ENCODE measurements around the gene UROC1. TPM values are rescaled to one million over a fixed set of nuclear protein-coding genes. Genes with fewer than 3 reads are reported as not detected.

Gene UROC1
- total and polyA plus RNA-seq, 9 of the 15 experiments (the other 6 are each of a cell fraction or from before 2014, with no cell fraction given) = not detected

DNA sequence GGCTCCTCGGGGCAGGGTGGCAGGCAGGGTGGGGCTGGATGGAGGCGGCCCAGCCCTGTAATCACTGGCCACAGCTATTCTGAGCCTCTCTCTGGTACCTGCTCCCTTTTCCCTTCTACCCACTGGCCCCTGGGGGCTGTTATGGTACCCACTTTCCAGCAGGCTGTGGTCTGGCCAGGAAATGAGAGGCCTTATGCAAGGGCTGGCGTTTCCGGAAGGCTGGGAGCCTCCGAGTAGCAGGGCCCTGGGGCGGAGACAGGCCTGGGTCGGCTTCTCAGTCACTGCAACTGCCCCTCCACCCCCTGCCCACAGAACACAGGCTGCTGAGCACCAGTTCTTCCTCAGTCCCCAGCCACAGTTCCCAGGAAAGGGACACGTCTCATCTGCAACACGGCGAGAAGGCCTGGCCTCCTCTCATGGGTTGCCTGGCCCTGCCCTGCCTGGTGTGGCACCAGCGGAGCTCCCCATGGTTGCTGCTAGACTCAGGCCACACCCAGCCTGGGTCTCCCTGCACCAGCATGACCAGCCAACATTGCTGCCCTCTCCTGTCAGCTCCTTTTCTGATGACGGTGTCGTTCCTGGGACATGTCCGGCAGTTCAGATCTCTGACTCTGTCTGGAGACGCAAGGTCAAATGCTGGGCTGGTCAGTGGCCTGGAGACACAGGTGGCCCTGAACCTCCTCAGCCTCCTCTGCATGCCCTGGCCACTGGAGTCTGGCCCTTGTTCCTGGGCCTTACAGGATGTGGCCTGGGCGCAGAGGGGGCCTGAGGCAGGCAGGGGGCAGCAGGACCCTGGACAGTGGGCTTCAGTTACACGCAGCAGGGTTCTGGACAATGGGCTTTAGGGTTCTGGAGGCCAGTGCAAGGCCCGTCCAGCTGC, 12.8 kb upstream of the UROC1 start:
- BruUV-seq (replicated peaks) = no TSS peak
- Histone ChIP-seq H3K9me3 (replicated peaks; ENCODE audit: control insufficient read depth, insufficient read depth, low read depth, low read length) (no peaks in the 10 kb centered on the region), H4K20me1 (replicated peaks; ENCODE audit: control insufficient read depth, insufficient read depth, low read length) (no peaks in the 10 kb centered on the region; the same call in 1 of the 2 replicates), H3K4me2 (ENCODE audit: insufficient read depth, low read length) (no peak overlapping the region), H3K4me1 (replicated peaks in 1 of 2; ENCODE audit: control insufficient read depth in 2 of 2, insufficient read depth in 2 of 2, low read length in 2 of 2) (no peaks in the 10 kb centered on the region), H3K36me3 (ENCODE audit: control insufficient read depth, insufficient read depth, low read length) (no peaks in the 10 kb centered on the region), H3K9ac (ENCODE audit: insufficient read depth in 1 of 2, low read depth in 2 of 2, low read length in 2 of 2) (no peak overlapping the region), H3K4me3 (no peak overlapping the region), H2AFZ (ENCODE audit: low read depth, low read length) (no peak overlapping the region), H3K9me1 (ENCODE audit: control insufficient read depth, insufficient read depth, low read length) (no peaks in the 10 kb centered on the region), H3K27me3 (ENCODE audit: control insufficient read depth in 2 of 2, insufficient read depth in 2 of 2, low read length in 2 of 2) (peaks cover 0 to 10% of the 10 kb centered on the region in 2 experiments; a peak in 1 of 5 replicates), H3K27ac (ENCODE audit: extremely low read depth, low read depth, low read length) (no peak overlapping the region), H3K79me2 (ENCODE audit: control insufficient read depth, insufficient read depth, low read length) (no peaks in the 10 kb centered on the region)
- ATAC-seq = no peak
- ChIA-PET CTCF (ENCODE audit: low intra/inter-chr PET ratio) (no interaction called here), POLR2A (no interaction called here)
- TF ChIP-seq, protein P1, sequence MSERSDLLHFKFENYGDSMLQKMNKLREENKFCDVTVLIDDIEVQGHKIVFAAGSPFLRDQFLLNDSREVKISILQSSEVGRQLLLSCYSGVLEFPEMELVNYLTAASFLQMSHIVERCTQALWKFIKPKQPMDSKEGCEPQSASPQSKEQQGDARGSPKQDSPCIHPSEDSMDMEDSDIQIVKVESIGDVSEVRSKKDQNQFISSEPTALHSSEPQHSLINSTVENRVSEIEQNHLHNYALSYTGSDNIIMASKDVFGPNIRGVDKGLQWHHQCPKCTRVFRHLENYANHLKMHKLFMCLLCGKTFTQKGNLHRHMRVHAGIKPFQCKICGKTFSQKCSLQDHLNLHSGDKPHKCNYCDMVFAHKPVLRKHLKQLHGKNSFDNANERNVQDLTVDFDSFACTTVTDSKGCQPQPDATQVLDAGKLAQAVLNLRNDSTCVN (CRISPR knock-in tag; IDR thresholded peaks at IDR 0.05) = no peak
- TF ChIP-seq DNMT1 (IDR thresholded peaks at IDR 0.05) (no peak), MEIS2 (IDR thresholded peaks at IDR 0.05; ENCODE audit: partially characterized antibody) (no peak), PYGO2 (tag; IDR thresholded peaks at IDR 0.05) (no peak), EHMT2 (IDR thresholded peaks at IDR 0.05) (no peak), ZBTB1 (CRISPR knock-in tag; IDR thresholded peaks at IDR 0.05; ENCODE audit: borderline replicate concordance, low read depth) (no peak), ZNF561 (CRISPR knock-in tag; conservative IDR thresholded peaks at IDR 0.05) (no peak), ZNF217 (CRISPR knock-in tag; IDR thresholded peaks at IDR 0.05) (no peak), PTTG1 (tag; IDR thresholded peaks at IDR 0.05; ENCODE audit: low read depth) (no peak), CCNT2 (IDR thresholded peaks at IDR 0.05; ENCODE audit: borderline replicate concordance, extremely low read depth, insufficient read length, low read depth, low read length) (no peak), SIRT6 (IDR thresholded peaks at IDR 0.05; ENCODE audit: low read depth, low read length) (no peak), TEAD1 (CRISPR knock-in tag; IDR thresholded peaks at IDR 0.05) (no peak), BMI1 (IDR thresholded peaks at IDR 0.05; ENCODE audit: low read length) (no peak), FOXK1 (CRISPR knock-in tag; IDR thresholded peaks at IDR 0.05; ENCODE audit: borderline replicate concordance) (no peak), ZKSCAN1 (IDR thresholded peaks at IDR 0.05; ENCODE audit: low read depth, low read length) (no peak), MIER1 (IDR thresholded peaks at IDR 0.05; ENCODE audit: low read depth) (no peak), FIP1L1 (IDR thresholded peaks at IDR 0.05; ENCODE audit: low read depth, low read length, poor library complexity, severe bottlenecking) (no peak), CREM (IDR thresholded peaks at IDR 0.05; ENCODE audit: low read depth) (no peak)
- TF ChIP-seq, protein P2, sequence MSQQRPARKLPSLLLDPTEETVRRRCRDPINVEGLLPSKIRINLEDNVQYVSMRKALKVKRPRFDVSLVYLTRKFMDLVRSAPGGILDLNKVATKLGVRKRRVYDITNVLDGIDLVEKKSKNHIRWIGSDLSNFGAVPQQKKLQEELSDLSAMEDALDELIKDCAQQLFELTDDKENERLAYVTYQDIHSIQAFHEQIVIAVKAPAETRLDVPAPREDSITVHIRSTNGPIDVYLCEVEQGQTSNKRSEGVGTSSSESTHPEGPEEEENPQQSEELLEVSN (IDR thresholded peaks at IDR 0.05; ENCODE audit: borderline replicate concordance in 1 of 2, extremely low read depth in 1 of 2, insufficient read depth in 1 of 2, insufficient read length in 1 of 2, low read depth in 1 of 2, low read length in 1 of 2, poor library complexity in 1 of 2, severe bottlenecking in 1 of 2) = no peak
- in situ Hi-C loops (cut with MboI) = no loop called here
- no peak for FAIRE-seq
- intact Hi-C loops (cut with micrococcal nuclease) = no loop called here
- no peak for DNase-seq (ENCODE audit: extremely low read depth in 1 of 4, low spot score in 3 of 4)
- 21% methylated on average over 10 of the region's 18 CpGs for WGBS (ENCODE audit: insufficient coverage, low coverage, missing lambda C conversion rate)
